Fibroblast of mammary gland (primary cell): ENCODE results near the gene RIPOR3.
A peak's percentile ranks its signal among the peaks of the same experiment; 100 is the strongest.

Experiments
- DNase-seq: peaks from one replicate; pipeline ENCODE4 v3.0.0-alpha.2; 2010; ENCODE audit warnings: low read depth
- H3K4me3 ChIP-seq: 2 replicates; pipeline ENCODE4 v1.5.1; 2011; ENCODE audit warnings: low read depth, mild to moderate bottlenecking, low read length, moderate library complexity; ENCODE audit not compliant: control insufficient read depth
- TF ChIP-seq, protein P1 (sequence below): conservative IDR thresholded peaks from 2 replicates; pipeline ENCODE4 v1.5.1; 2011; ENCODE audit warnings: low read depth, low read length, inconsistent platforms; ENCODE audit not compliant: control insufficient read depth, insufficient read depth

RIPOR3 gene, protein sequence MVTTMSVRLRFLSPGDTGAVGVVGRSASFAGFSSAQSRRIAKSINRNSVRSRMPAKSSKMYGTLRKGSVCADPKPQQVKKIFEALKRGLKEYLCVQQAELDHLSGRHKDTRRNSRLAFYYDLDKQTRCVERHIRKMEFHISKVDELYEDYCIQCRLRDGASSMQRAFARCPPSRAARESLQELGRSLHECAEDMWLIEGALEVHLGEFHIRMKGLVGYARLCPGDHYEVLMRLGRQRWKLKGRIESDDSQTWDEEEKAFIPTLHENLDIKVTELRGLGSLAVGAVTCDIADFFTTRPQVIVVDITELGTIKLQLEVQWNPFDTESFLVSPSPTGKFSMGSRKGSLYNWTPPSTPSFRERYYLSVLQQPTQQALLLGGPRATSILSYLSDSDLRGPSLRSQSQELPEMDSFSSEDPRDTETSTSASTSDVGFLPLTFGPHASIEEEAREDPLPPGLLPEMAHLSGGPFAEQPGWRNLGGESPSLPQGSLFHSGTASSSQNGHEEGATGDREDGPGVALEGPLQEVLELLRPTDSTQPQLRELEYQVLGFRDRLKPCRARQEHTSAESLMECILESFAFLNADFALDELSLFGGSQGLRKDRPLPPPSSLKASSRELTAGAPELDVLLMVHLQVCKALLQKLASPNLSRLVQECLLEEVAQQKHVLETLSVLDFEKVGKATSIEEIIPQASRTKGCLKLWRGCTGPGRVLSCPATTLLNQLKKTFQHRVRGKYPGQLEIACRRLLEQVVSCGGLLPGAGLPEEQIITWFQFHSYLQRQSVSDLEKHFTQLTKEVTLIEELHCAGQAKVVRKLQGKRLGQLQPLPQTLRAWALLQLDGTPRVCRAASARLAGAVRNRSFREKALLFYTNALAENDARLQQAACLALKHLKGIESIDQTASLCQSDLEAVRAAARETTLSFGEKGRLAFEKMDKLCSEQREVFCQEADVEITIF

GRCh38 chr20:50690650-50691572 is at the start of gene RIPOR3:
TSS of gene RIPOR3 (minus strand) at chr20:50691542. CDS start at chr20:50691128, 414 bp downstream.
- TF ChIP-seq, protein P1, sequence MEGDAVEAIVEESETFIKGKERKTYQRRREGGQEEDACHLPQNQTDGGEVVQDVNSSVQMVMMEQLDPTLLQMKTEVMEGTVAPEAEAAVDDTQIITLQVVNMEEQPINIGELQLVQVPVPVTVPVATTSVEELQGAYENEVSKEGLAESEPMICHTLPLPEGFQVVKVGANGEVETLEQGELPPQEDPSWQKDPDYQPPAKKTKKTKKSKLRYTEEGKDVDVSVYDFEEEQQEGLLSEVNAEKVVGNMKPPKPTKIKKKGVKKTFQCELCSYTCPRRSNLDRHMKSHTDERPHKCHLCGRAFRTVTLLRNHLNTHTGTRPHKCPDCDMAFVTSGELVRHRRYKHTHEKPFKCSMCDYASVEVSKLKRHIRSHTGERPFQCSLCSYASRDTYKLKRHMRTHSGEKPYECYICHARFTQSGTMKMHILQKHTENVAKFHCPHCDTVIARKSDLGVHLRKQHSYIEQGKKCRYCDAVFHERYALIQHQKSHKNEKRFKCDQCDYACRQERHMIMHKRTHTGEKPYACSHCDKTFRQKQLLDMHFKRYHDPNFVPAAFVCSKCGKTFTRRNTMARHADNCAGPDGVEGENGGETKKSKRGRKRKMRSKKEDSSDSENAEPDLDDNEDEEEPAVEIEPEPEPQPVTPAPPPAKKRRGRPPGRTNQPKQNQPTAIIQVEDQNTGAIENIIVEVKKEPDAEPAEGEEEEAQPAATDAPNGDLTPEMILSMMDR: no peak
- peak; percentile 24 for DNase-seq
- peak within 1 kb of the TSS; percentile 38 for H3K4me3 ChIP-seq

DNA sequence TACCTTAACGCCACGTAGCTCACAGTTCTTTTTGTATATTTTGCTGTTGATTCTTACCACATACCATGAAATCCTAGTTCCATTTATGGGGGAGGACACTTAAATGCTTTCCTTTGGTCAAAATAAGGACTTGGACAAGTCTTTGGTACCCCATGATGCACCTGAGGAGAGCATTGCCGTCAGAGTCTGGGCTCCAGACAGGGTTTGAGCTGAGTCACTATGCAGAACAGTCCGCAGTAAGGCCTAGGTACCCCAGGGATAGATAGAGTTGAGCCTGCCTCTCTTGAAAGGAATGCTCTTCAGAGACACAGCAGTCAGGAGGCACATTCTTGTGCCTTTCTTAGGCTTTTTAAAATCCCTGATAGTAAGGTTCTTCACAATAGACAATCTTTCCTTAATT is 46.0 kb upstream of the RIPOR3 start:
- TF ChIP-seq, protein P1: no peak
- no peak overlapping the region for H3K4me3 ChIP-seq
- no peak for DNase-seq

- H3K4me3 ChIP-seq: no peak overlapping the region
- DNase-seq: no peak
- TF ChIP-seq, protein P1: no peak
Observed at GRCh38 chr20:50735813-50736212, 44.5 kb upstream of the RIPOR3 start.

- no peak overlapping the region for H3K4me3 ChIP-seq
- no peak for DNase-seq
- TF ChIP-seq, protein P1: no peak
Observed at GRCh38 chr20:50734730-50735679, 43.7 kb upstream of the RIPOR3 start.

DNA sequence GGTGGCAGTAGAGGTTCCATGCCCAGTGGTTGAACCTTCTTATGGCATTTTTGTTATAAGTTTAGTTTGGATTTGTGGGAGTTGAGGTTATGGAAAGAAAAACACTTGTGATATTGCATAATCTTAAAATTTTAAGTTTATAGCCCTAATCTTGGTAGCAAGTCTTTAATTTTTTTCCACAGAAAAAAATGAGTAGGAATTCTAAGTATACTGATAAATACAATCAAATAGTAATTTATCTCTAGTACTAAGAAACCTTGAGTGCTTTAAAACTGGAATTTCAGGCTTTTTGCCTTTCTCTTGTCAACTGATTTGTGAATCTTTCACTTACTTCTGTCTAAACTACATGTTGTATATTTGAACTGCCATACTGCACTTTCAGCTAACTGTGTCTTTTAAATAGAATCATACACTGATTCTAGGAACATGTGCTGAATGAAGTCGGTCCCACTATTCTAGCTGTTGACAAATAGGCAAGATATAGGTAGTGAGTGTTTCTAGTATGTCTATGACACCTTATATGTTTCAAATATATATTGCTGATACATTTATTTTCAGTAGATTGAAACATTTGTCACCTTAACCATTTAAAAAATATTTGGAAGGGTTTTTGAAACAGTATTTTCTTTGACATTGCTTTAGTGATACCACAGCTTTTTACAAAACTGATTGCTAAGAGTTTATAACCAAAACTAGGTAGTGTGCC is 42.5 kb upstream of the RIPOR3 start:
- no peak overlapping the region for H3K4me3 ChIP-seq

More for the DNA sequence above, 42.5 kb upstream of the RIPOR3 start:
- DNase-seq: no peak
- TF ChIP-seq, protein P1: no peak
